DOHH2 (cell line): Measurements from ENCODE around the gene MPC1L.

ENCODE experiments used
- H3F3A ChIP-seq: fragments of 200-600 bp; sonication (generic), shearing (Covaris generic); 2 replicates; pipeline ENCODE4 v1.6.0; 2016; ENCODE audit warnings: antibody characterized with exemption, mild to moderate bottlenecking; ENCODE audit not compliant: control insufficient read depth, insufficient read depth
- H3K27ac ChIP-seq: fragments of 200-600 bp; sonication (generic); 2 replicates; pipeline ENCODE4 v1.5.1; 2014; ENCODE audit warnings: low read depth, mild to moderate bottlenecking, low read length, moderate library complexity
- H3K27me3 ChIP-seq: fragments of 200-600 bp; sonication (generic); 2 replicates; pipeline ENCODE4 v1.6.1; 2014; ENCODE audit warnings: mild to moderate bottlenecking, low read length, mixed read lengths; ENCODE audit not compliant: control insufficient read depth
- H3K36me3 ChIP-seq: fragments of 200-600 bp; sonication (generic); 2 replicates; pipeline ENCODE4 v1.6.1; 2014; ENCODE audit warnings: mild to moderate bottlenecking, low read length, moderate library complexity, mixed read lengths; ENCODE audit not compliant: control insufficient read depth
- H3K4me1 ChIP-seq: fragments of 200-600 bp; sonication (generic); 2 replicates; pipeline ENCODE4 v1.6.1; 2014; ENCODE audit warnings: mild to moderate bottlenecking, low read length, mixed read lengths; ENCODE audit not compliant: control insufficient read depth
- H3K4me2 ChIP-seq: fragments of 200-600 bp; sonication (generic); 2 replicates; pipeline ENCODE4 v1.6.0; 2014; ENCODE audit warnings: mild to moderate bottlenecking, low read length, moderate library complexity
- H3K4me3 ChIP-seq: fragments of 200-600 bp; sonication (generic); 2 replicates; pipeline ENCODE4 v1.5.1; 2014; ENCODE audit warnings: mild to moderate bottlenecking, low read length, mixed read lengths
- H3K79me2 ChIP-seq: fragments of 200-600 bp; sonication (generic); 2 replicates; pipeline ENCODE4 v1.6.1; 2014; ENCODE audit warnings: mild to moderate bottlenecking, low read length, mixed read lengths; ENCODE audit not compliant: control insufficient read depth
- H3K9me2 ChIP-seq: fragments of 200-600 bp; sonication (generic); replicated peaks from 2 replicates; pipeline ENCODE4 v1.6.1; 2014; ENCODE audit warnings: mild to moderate bottlenecking, low read length, mixed read lengths; ENCODE audit not compliant: control insufficient read depth
- H3K9me3 ChIP-seq: fragments of 200-600 bp; sonication (generic); 2 replicates; pipeline ENCODE4 v1.6.1; 2014; ENCODE audit warnings: antibody characterized with exemption, low read length, mixed read lengths; ENCODE audit not compliant: control insufficient read depth, insufficient read depth
- H4K20me1 ChIP-seq: fragments of 200-600 bp; sonication (generic); 2 replicates; pipeline ENCODE4 v1.6.0; 2014; ENCODE audit warnings: low read depth, mild to moderate bottlenecking, antibody characterized with exemption, low read length, moderate library complexity; ENCODE audit not compliant: control insufficient read depth, insufficient read depth
- EZH2phosphoT487 ChIP-seq: fragments of 200-600 bp; sonication (generic); IDR thresholded peaks from 2 replicates; pipeline ENCODE4 v1.6.1; 2017; ENCODE audit warnings: borderline replicate concordance, mild to moderate bottlenecking, antibody characterized with exemption, low read length, moderate library complexity, mixed read lengths
- TF ChIP-seq, protein P1 (sequence below): fragments of 200-600 bp; sonication (generic); IDR thresholded peaks from one replicate; pipeline ENCODE4 v1.5.1; 2014; ENCODE audit warnings: antibody characterized with exemption, mild to moderate bottlenecking, low read depth, low read length; ENCODE audit not compliant: poor library complexity, severe bottlenecking

MPC1L gene

DNA sequence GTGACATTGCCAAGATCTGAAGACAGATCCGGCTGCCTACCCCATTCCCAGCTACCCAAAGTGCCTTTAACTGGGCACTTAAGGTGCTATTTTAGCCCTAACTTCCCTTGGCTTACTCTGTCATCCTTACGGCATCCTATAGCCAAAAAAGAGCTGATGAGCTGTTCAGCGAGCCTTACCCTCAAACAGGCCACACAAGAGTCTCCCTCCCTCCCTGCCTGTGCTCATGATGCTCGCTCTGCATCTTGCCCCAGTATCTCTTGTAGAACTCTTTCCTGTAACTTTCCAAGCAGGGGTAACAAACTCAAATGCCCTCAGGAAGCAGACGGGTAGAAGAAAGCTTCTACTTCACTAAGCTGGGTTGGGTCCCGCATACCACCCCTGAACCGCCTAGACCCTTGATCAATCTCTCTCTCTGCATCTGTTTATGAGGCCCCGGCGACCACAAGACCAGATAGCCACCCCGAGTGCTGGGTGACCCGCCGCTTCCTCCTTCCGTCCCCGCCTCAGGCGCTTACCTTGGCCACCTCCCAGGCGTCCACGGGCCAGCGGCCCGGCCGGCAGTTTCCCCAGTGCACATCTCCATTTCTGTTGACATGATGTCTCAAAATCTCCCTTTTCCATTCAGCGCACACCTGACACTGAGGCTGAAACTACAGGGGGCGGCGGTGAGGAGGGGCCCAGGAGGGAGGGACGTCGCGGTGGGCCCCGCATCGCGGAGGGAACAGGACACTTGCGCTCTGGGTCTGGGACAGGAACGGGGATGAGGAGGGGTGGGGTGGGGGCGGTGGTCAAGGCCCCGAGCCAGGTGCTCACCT lies 23.5 kb downstream of the MPC1L start:
- peaks cover 23% of the 10 kb centered on the region for H3K4me1 ChIP-seq
- peaks cover 53% of the 10 kb centered on the region for H3K79me2 ChIP-seq
- no peaks in the 10 kb centered on the region for H3F3A ChIP-seq
- H3K36me3 ChIP-seq = peaks cover 14% of the 10 kb centered on the region; the same call in 1 of the 2 replicates
- no peaks in the 10 kb centered on the region for H3K27me3 ChIP-seq
- no peaks in the 10 kb centered on the region for H3K9me3 ChIP-seq
- peak overlapping the region; percentile 47 for H3K27ac ChIP-seq
- TF ChIP-seq, protein P1, sequence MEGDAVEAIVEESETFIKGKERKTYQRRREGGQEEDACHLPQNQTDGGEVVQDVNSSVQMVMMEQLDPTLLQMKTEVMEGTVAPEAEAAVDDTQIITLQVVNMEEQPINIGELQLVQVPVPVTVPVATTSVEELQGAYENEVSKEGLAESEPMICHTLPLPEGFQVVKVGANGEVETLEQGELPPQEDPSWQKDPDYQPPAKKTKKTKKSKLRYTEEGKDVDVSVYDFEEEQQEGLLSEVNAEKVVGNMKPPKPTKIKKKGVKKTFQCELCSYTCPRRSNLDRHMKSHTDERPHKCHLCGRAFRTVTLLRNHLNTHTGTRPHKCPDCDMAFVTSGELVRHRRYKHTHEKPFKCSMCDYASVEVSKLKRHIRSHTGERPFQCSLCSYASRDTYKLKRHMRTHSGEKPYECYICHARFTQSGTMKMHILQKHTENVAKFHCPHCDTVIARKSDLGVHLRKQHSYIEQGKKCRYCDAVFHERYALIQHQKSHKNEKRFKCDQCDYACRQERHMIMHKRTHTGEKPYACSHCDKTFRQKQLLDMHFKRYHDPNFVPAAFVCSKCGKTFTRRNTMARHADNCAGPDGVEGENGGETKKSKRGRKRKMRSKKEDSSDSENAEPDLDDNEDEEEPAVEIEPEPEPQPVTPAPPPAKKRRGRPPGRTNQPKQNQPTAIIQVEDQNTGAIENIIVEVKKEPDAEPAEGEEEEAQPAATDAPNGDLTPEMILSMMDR = peak; percentile 12
- TF ChIP-seq EZH2phosphoT487 = no peak
- no peaks in the 10 kb centered on the region for H3K9me2 ChIP-seq
- H3K4me2 ChIP-seq = peak overlapping the region; percentile 64
- H3K4me3 ChIP-seq = peak overlapping the region; percentile 87
- no peaks in the 10 kb centered on the region for H4K20me1 ChIP-seq

DNA sequence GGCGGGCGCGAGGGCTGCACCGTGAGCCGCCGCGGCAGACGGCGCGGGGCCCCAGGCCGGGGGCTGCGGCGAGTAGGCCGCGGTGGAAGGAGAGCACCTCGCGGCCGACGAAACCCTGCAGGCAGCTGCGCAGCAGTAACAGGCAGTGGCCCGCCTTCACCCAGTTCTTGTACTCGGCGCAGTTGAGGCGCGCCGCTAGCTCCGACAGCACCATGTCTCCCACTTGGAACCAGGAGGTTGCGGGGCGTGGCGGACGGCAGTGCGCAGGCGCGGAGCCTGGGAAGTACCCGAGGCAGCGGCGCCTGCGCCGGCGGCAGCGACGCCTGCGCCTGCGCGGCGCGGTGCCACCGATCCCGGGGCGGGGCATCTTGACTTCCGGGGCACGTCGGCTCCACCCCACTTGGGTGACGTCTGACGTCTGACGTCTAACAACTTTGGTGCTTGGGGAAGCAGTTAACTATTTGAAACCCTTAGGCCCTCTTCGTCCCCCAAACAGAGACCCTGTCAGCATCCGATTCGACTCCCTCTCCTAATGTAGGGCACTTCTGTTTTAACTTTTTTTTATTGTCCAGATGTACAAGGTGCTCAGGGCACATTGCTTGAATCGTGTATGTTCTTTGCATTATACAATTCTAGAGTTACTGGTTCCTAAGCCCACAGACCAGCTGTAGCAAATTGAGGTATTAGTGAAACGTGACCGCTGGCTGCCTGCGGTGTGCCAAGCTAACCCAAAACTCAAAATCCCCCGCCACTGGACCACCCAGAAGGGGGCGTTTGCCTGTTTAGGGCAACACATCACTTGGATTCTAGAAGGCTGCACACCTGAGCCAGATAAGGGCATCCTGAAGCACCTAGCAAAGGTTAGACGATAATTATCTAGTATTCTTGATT lies 24.3 kb downstream of the MPC1L start, which contains the start of gene CXorf38:
Gene CXorf38, minus strand, starts transcription at position 255 of the 891 bp plus-strand sequence. Its CDS starts 41 bp downstream, at position 214.
- H3K4me3 ChIP-seq = peak within 1 kb of the TSS; percentile 87
- peak within 1 kb of the TSS; percentile 47 for H3K27ac ChIP-seq
- H3F3A ChIP-seq = peaks cover 4% of the 10 kb centered on the region; the same call in 1 of the 2 replicates
- H3K4me2 ChIP-seq = peak within 1 kb of the TSS; percentile 66
- no peaks in the 10 kb centered on the region for H4K20me1 ChIP-seq
- no peaks in the 10 kb centered on the region for H3K9me3 ChIP-seq
- H3K36me3 ChIP-seq = peaks cover 14% of the 10 kb centered on the region; the same call in 1 of the 2 replicates
- H3K9me2 ChIP-seq = no peaks in the 10 kb centered on the region
- TF ChIP-seq, protein P1 = no peak
- TF ChIP-seq EZH2phosphoT487 = no peak
- H3K4me1 ChIP-seq = peaks cover 23% of the 10 kb centered on the region
- no peaks in the 10 kb centered on the region for H3K27me3 ChIP-seq
- H3K79me2 ChIP-seq = peaks cover 45% of the 10 kb centered on the region

DNA sequence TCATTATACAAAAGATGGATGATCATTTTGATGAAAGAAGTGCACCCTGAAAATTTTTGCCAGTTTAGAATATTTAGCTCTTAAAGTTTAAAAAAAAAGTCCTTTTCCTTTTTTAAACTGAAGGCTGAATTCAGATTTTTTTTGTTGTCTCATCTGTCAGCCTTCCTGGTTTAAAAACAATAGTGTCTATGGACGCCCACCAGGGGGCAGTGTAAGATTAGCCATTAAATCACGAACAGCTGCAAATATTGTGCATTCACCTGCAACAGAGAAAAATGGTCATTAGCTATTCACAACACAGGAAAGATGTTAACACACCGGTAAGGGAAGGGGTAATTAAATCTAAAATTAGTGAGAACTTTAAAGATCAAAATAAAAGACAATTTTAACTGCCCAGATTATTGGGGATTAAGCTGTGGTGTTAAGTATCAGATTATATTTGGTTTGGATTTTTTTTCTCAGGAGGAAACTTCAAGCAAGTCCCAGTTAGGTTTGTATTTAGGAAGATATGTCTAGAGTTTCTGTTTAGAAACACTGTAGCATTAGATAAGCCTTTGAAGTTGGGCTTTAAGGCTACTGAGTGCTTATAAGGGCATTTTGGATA lies 28.5 kb downstream of the MPC1L start:
- Histone ChIP-seq H3K27me3 (no peaks in the 10 kb centered on the region), H3K4me1 (peaks cover 8% of the 10 kb centered on the region), H3K9me3 (no peaks in the 10 kb centered on the region), H4K20me1 (no peaks in the 10 kb centered on the region), H3F3A (peaks cover 4% of the 10 kb centered on the region; the same call in 1 of the 2 replicates), H3K4me3 (no peak overlapping the region), H3K36me3 (peaks cover 16% of the 10 kb centered on the region), H3K27ac (no peak overlapping the region), H3K4me2 (no peak overlapping the region), H3K79me2 (peaks cover 5% of the 10 kb centered on the region), H3K9me2 (no peaks in the 10 kb centered on the region)
- TF ChIP-seq EZH2phosphoT487 = no peak
- TF ChIP-seq, protein P1 = peak; percentile 55
